SK-N-DZ (cell line): ENCODE results near the gene ZNF511.

Experiments used
- DNase-seq: peaks from one replicate; pipeline ENCODE4 v3.0.0-alpha.2; 2015; ENCODE audit warnings: low spot score
- small RNA-seq, 2 experiments: library from RNA; depleted of rRNA; stranded (forward); fragments of <200 nt; gene quantifications; one replicate each; pipeline ENCODE3, GENCODE V24; 2014

Gene ZNF511

GRCh38 chr10:133353202-133353959 is 44.7 kb downstream of the ZNF511 start:
- no peak for DNase-seq

GRCh38 chr10:133353988-133354605 is 45.4 kb downstream of the ZNF511 start:
- no peak for DNase-seq

GRCh38 chr10:133354672-133355240 is 46.0 kb downstream of the ZNF511 start:
- DNase-seq = no peak

GRCh38 chr10:133355266-133355665 is 46.6 kb downstream of the ZNF511 start:
- no peak for DNase-seq

GRCh38 chr10:133355991-133356390 is 47.3 kb downstream of the ZNF511 start:
- no peak for DNase-seq

GRCh38 chr10:133356549-133357284 is 48.0 kb downstream of the ZNF511 start:
- DNase-seq = no peak

- no peak for DNase-seq
Measured at GRCh38 chr10:133357285-133358161, 48.8 kb downstream of the ZNF511 start, which contains the start of gene FUOM. TSS of gene FUOM (minus strand) at chr10:133358019. CDS start at chr10:133358007, 12 bp downstream.

GRCh38 chr10:133358162-133358924 is 49.6 kb downstream of the ZNF511 start:
- no peak for DNase-seq

GRCh38 chr10:133358925-133359310 is 50.2 kb downstream of the ZNF511 start:
- DNase-seq = no peak

- peak; percentile 71 for DNase-seq
Measured at GRCh38 chr10:133359554-133359971, 50.8 kb downstream of the ZNF511 start.

GRCh38 chr10:133359972-133360610 is 51.4 kb downstream of the ZNF511 start:
- DNase-seq = peak; percentile 64

GRCh38 chr10:133361227-133361626 is 52.5 kb downstream of the ZNF511 start:
- no peak for DNase-seq

GRCh38 chr10:133361773-133362441 is 53.2 kb downstream of the ZNF511 start:
- no peak for DNase-seq

Small RNAs within 50 kb of the gene (small RNA-seq; reads per million reads assigned to genes)
- gene BANF1P2 = 0 reads per million in 2 experiments
